ENCODE measurements around the gene FBXO5. TPM values are rescaled to one million over a fixed set of nuclear protein-coding genes. Genes with fewer than 3 reads are reported as not detected.

FBXO5 gene
- total and polyA plus RNA-seq, 2 experiments from 2014 or later = 11.2 to 15.5 TPM

- Histone ChIP-seq H3K27me3 (replicated peaks; ENCODE audit: insufficient read depth) (no peaks in the 10 kb centered on the region), H3K4me1 (ENCODE audit: insufficient read depth) (peaks cover 10% of the 10 kb centered on the region), H3K9me3 (ENCODE audit: low read depth) (no peaks in the 10 kb centered on the region), H3K9me2 (ENCODE audit: insufficient read depth) (no peaks in the 10 kb centered on the region), H3K79me2 (ENCODE audit: insufficient read depth) (no peaks in the 10 kb centered on the region), H4K20me1 (ENCODE audit: insufficient read depth) (no peaks in the 10 kb centered on the region), H2AFZ (no peak overlapping the region), H3K36me3 (ENCODE audit: low read depth) (no peaks in the 10 kb centered on the region), H3K4me2 (ENCODE audit: unreplicated experiment) (no peak overlapping the region), H3K27ac (no peak overlapping the region), H3F3A (ENCODE audit: insufficient read depth) (0 out of 2 replicates have a peak, but pooled peaks cover 12% of the 10 kb centered on the region), H3K4me3 (no peak overlapping the region), H3K9ac (no peak overlapping the region)
- 95 to 100% methylated on average over 2 of the region's 2 CpGs for WGBS, 2 experiments (ENCODE audit: low coverage in 1 of 2, low lambda C conversion rate in 2 of 2, missing lambda C conversion rate in 2 of 2)
- in situ Hi-C loops (cut with MboI) = loop anchor here (25.0 kb wide), 1 partner anchor 909 kb away; no protein-coding TSS in a partner anchor
- TF ChIP-seq EZH2 (IDR thresholded peaks at IDR 0.05; ENCODE audit: insufficient read depth, poor library complexity, severe bottlenecking) = no peak
- no peak for TF ChIP-seq EZH2phosphoT487 (IDR thresholded peaks at IDR 0.05; ENCODE audit: insufficient read depth, low read depth)
- DNase-seq = no peak
Observed at GRCh38 chr6:153028286-153028685, 45.4 kb upstream of the FBXO5 start.

DNA sequence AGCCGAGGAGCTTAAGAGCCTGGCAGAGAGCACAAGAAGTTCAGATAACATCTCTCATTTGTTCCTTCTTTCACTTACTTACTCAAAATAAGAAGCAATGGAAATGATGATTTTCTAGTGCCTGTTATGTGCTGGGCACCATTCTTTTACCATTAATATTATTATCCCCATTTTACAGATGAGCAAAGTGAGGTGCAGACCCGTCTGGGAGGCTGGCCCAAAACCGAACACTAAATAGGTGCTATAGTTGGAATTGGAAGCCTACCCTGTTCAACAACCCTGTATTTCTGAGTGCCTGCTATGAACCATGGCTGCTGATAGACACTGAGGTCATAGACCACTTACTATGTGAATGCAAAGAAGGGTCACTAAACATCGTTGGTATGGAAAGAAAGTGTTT is 44.6 kb upstream of the FBXO5 start:
- TF ChIP-seq EZH2 (IDR thresholded peaks at IDR 0.05; ENCODE audit: insufficient read depth, poor library complexity, severe bottlenecking) = no peak
- no peak for TF ChIP-seq EZH2phosphoT487 (IDR thresholded peaks at IDR 0.05; ENCODE audit: insufficient read depth, low read depth)
- H3K36me3 ChIP-seq (ENCODE audit: low read depth) = no peaks in the 10 kb centered on the region
- no peak for DNase-seq
- in situ Hi-C loops (cut with MboI) = loop anchor here (25.0 kb wide), 1 partner anchor 910 kb away; no protein-coding TSS in a partner anchor
- H2AFZ ChIP-seq = no peak overlapping the region
- H3K4me1 ChIP-seq (ENCODE audit: insufficient read depth) = peaks cover 10% of the 10 kb centered on the region
- H3K9me3 ChIP-seq (ENCODE audit: low read depth) = no peaks in the 10 kb centered on the region
- 92 to 100% methylated on average over 4 of the region's 4 CpGs for WGBS, 2 experiments (ENCODE audit: low coverage in 1 of 2, low lambda C conversion rate in 2 of 2, missing lambda C conversion rate in 2 of 2)
- H3K79me2 ChIP-seq (ENCODE audit: insufficient read depth) = no peaks in the 10 kb centered on the region
- H3K9ac ChIP-seq = no peak overlapping the region
- H3K27ac ChIP-seq = no peak overlapping the region
- H3K4me2 ChIP-seq (ENCODE audit: unreplicated experiment) = no peak overlapping the region
- no peak overlapping the region for H3K4me3 ChIP-seq
- no peaks in the 10 kb centered on the region for H4K20me1 ChIP-seq (ENCODE audit: insufficient read depth)
- H3K27me3 ChIP-seq (replicated peaks; ENCODE audit: insufficient read depth) = no peaks in the 10 kb centered on the region
- H3F3A ChIP-seq (ENCODE audit: insufficient read depth) = 0 out of 2 replicates have a peak, but pooled peaks cover 10% of the 10 kb centered on the region
- H3K9me2 ChIP-seq (ENCODE audit: insufficient read depth) = no peaks in the 10 kb centered on the region

GRCh38 chr6:153024709-153025017 is 41.8 kb upstream of the FBXO5 start:
- Histone ChIP-seq H3K4me1 (ENCODE audit: insufficient read depth) (no peaks in the 10 kb centered on the region), H3K9me3 (ENCODE audit: low read depth) (no peaks in the 10 kb centered on the region), H3K4me3 (no peak overlapping the region), H2AFZ (peak overlapping the region; percentile 52; the same call in 1 of the 2 replicates), H3K9ac (no peak overlapping the region), H3K4me2 (ENCODE audit: unreplicated experiment) (no peak overlapping the region), H3K27me3 (replicated peaks; ENCODE audit: insufficient read depth) (no peaks in the 10 kb centered on the region), H3K27ac (no peak overlapping the region), H3K36me3 (ENCODE audit: low read depth) (no peaks in the 10 kb centered on the region), H3F3A (ENCODE audit: insufficient read depth) (no peaks in the 10 kb centered on the region), H4K20me1 (ENCODE audit: insufficient read depth) (no peaks in the 10 kb centered on the region), H3K9me2 (ENCODE audit: insufficient read depth) (no peaks in the 10 kb centered on the region), H3K79me2 (ENCODE audit: insufficient read depth) (no peaks in the 10 kb centered on the region)
- no peak for DNase-seq
- in situ Hi-C loops (cut with MboI) = loop anchor here (25.0 kb wide), 1 partner anchor 913 kb away; no protein-coding TSS in a partner anchor
- WGBS, 2 experiments (ENCODE audit: low coverage in 1 of 2, low lambda C conversion rate in 2 of 2, missing lambda C conversion rate in 2 of 2) = 0% methylated on average over 1 of the region's 1 CpG
- TF ChIP-seq EZH2 (IDR thresholded peaks at IDR 0.05; ENCODE audit: insufficient read depth, poor library complexity, severe bottlenecking) (no peak), EZH2phosphoT487 (IDR thresholded peaks at IDR 0.05; ENCODE audit: insufficient read depth, low read depth) (no peak)

DNA sequence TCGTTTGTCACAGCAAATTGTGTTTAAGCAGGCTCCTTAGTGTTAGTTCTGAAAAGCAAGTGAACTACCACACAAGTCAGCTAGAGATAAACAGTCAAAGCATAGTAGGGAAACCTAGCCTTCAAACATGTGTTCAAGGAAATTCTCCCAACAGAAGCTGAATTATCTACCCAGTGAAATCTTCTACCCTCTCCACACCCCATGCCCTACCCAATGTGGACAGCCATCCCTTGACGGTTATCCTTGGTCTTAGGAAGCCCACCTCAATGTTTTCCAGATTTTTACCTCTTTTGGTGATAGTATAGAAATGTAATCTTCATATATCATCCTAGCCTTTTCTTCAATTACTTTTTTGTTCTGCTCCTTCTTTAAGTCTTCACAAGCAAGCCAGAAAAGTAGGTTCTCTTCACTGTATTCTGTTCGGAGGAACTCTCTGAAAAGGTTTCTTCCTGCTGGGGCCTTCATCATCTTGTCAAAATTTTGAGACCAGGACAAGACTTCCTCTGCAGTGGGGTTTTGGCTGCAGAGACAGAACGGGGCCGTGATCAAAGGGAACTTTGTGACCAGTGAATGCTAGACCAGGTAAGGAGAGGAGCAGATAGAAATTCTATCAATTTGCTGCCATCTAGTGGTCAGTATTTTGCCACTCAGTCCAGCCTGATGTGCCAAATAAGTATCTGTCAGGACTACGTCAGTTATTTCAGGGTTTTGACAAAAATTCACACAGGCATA is 41.3 kb upstream of the FBXO5 start:
- Histone ChIP-seq H3K4me3 (no peak overlapping the region), H2AFZ (peak overlapping the region; percentile 52; the same call in 1 of the 2 replicates), H3K9me2 (ENCODE audit: insufficient read depth) (no peaks in the 10 kb centered on the region), H3K79me2 (ENCODE audit: insufficient read depth) (no peaks in the 10 kb centered on the region), H3K4me2 (ENCODE audit: unreplicated experiment) (no peak overlapping the region), H4K20me1 (ENCODE audit: insufficient read depth) (no peaks in the 10 kb centered on the region), H3K27ac (no peak overlapping the region), H3K4me1 (ENCODE audit: insufficient read depth) (no peaks in the 10 kb centered on the region), H3K36me3 (ENCODE audit: low read depth) (no peaks in the 10 kb centered on the region), H3F3A (ENCODE audit: insufficient read depth) (no peaks in the 10 kb centered on the region), H3K27me3 (replicated peaks; ENCODE audit: insufficient read depth) (no peaks in the 10 kb centered on the region), H3K9me3 (ENCODE audit: low read depth) (no peaks in the 10 kb centered on the region), H3K9ac (no peak overlapping the region)
- peak; percentile 65 for DNase-seq
- WGBS, 2 experiments (ENCODE audit: low coverage in 1 of 2, low lambda C conversion rate in 2 of 2, missing lambda C conversion rate in 2 of 2) = 44 to 52% methylated on average over 6 of the region's 6 CpGs
- TF ChIP-seq EZH2phosphoT487 (IDR thresholded peaks at IDR 0.05; ENCODE audit: insufficient read depth, low read depth) (no peak), EZH2 (IDR thresholded peaks at IDR 0.05; ENCODE audit: insufficient read depth, poor library complexity, severe bottlenecking) (no peak)
- in situ Hi-C loops (cut with MboI) = no loop called here

Data from GM23248 (cell line).